Vagina (tissue), 2 donors: ENCODE data around the gene FABP2. TPM values are rescaled to one million over a fixed set of nuclear protein-coding genes. Genes with fewer than 3 reads are reported as not detected.
"Not testable (repeated sequence)": the region's sequence is repeated elsewhere in the genome, so short reads cannot be mapped to it uniquely, and the experiment has no call there.

ENCODE experiments used
- DNase-seq, 2 donors: peaks; one replicate each; pipeline ENCODE4 v3.0.0-alpha.2; 2017; ENCODE audit errors: extremely low spot score in 2 of 2
- H3K27ac ChIP-seq: fragments of 200-600 bp; sonication (generic); one replicate; pipeline ENCODE4 v1.5.1; 2019
- H3K27me3 ChIP-seq: fragments of 200-600 bp; sonication (generic); one replicate; pipeline ENCODE4 v1.5.1; 2019
- H3K36me3 ChIP-seq, 2 donors: fragments of 200-600 bp; sonication (generic); one replicate each; pipeline ENCODE4 v1.5.1; 2017 to 2019
- H3K4me1 ChIP-seq: fragments of 200-600 bp; sonication (generic); one replicate; pipeline ENCODE4 v1.5.1; 2019
- H3K4me3 ChIP-seq, 2 donors: fragments of 200-600 bp; sonication (generic); 1 replicate in 1 of 2; 2 replicates in 1 of 2; pipeline ENCODE4 v1.5.1; 2016 to 2019
- H3K9me3 ChIP-seq: fragments of 200-600 bp; sonication (generic); one replicate; pipeline ENCODE4 v1.5.1; 2019
- POLR2A ChIP-seq, 2 donors: fragments of 450-650 bp; IDR thresholded peaks; one replicate each; pipeline ENCODE4 v1.6.1; 2017; ENCODE audit warnings: antibody characterized with exemption in 2 of 2, mild to moderate bottlenecking in 2 of 2, moderate library complexity in 2 of 2
- POLR2AphosphoS5 ChIP-seq, 2 donors: sonication (generic); formaldehyde crosslinking; IDR thresholded peaks; one replicate each; pipeline ENCODE4 v1.9.0; 2017; ENCODE audit warnings: antibody characterized with exemption in 2 of 2, mild to moderate bottlenecking in 2 of 2, low read depth in 1 of 2; ENCODE audit not compliant: insufficient read depth in 1 of 2
- intact Hi-C: fragments of 100-400 bp; cut with DNase I; formaldehyde crosslinking; loops from one replicate; pipeline ENCODE4 v1.15.1; 2023
- total RNA-seq: library from RNA; depleted of rRNA; stranded (reverse); fragments of >200 nt; gene quantifications from one replicate; pipeline ENCODE4 v1.2.3, GENCODE V29; 2016
- TF ChIP-seq, protein P1 (sequence below), 3 experiments: fragments of 450-650 bp in 2 of 3; fragments of 200-600 bp in 1 of 3; sonication (generic) in 1 of 3; IDR thresholded peaks; one replicate each; pipeline ENCODE4 v1.5.1; 2017 to 2019; ENCODE audit warnings: antibody characterized with exemption in 3 of 3, mild to moderate bottlenecking in 2 of 3, moderate library complexity in 2 of 3

Gene FABP2
- total RNA-seq, 1 donor from 2014 or later = not detected

DNA sequence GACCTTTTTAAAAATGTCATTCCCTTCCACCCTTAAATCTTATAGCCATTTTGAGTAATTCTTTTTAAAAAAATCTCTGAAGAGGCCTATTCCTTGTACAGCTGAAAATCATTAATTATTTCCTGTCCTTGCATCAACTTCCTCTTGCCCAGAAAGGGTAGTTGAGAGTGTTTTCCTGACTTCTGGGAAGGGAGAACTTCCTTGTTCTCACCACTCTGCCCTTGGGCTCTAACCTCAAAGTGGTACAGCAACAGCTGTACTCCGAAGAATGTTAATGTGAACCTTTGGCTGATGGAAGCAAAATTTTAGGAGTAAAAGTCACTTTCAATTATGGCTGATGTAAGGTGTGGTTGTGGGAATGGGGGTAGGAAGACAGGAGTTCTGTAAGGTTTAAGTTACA is 15.1 kb upstream of the FABP2 start:
- H3K36me3 ChIP-seq = no peaks in the 10 kb centered on the region
- no peak overlapping the region for H3K27ac ChIP-seq
- no peak overlapping the region for H3K4me3 ChIP-seq
- DNase-seq = no peak
- H3K27me3 ChIP-seq = no peaks in the 10 kb centered on the region
- no peaks in the 10 kb centered on the region for H3K4me1 ChIP-seq
- no peaks in the 10 kb centered on the region for H3K9me3 ChIP-seq
- intact Hi-C loops = no loop called here
- TF ChIP-seq POLR2AphosphoS5 (IDR thresholded peaks at IDR 0.05; ENCODE audit: insufficient read depth in 1 of 2, low read depth in 1 of 2) (no peak), POLR2A (IDR thresholded peaks at IDR 0.05) (no peak)
- TF ChIP-seq, protein P1, sequence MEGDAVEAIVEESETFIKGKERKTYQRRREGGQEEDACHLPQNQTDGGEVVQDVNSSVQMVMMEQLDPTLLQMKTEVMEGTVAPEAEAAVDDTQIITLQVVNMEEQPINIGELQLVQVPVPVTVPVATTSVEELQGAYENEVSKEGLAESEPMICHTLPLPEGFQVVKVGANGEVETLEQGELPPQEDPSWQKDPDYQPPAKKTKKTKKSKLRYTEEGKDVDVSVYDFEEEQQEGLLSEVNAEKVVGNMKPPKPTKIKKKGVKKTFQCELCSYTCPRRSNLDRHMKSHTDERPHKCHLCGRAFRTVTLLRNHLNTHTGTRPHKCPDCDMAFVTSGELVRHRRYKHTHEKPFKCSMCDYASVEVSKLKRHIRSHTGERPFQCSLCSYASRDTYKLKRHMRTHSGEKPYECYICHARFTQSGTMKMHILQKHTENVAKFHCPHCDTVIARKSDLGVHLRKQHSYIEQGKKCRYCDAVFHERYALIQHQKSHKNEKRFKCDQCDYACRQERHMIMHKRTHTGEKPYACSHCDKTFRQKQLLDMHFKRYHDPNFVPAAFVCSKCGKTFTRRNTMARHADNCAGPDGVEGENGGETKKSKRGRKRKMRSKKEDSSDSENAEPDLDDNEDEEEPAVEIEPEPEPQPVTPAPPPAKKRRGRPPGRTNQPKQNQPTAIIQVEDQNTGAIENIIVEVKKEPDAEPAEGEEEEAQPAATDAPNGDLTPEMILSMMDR (IDR thresholded peaks at IDR 0.05) = no peak

DNA sequence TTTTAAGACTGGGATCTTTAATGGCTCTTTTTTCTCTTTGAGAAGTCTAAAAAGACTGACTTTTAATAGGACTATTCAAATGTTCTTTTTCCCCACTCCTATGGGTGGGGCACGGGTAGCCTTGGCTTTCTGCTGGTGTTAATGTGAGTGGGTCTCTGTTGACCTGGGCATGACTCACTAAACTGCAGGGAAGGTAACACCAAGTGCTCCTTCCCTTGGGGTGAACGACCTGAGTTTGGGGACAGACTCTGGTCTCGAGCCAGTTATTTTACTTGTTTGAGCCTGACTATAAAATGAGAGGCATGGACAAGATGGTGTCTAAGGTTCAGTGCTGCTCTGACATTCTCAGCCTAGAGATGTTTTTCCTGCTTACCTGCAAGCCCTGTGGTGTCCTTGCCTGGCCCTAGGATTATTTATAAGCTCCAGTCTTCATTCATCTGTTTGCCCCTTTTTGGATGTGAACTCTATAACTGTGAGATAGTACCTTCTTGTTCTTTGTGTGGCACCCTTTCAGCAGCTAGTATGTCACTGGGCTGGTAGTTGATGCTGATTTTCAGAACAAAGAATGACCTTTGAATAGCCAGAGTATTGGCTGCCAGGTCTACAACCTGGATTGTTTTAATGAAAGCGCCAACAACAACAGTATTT is 14.5 kb upstream of the FABP2 start:
- H3K4me3 ChIP-seq, H3K9me3 ChIP-seq, H3K27me3 ChIP-seq, H3K27ac ChIP-seq, DNase-seq, H3K4me1 ChIP-seq, H3K36me3 ChIP-seq, intact Hi-C loops: not testable (repeated sequence)

DNA sequence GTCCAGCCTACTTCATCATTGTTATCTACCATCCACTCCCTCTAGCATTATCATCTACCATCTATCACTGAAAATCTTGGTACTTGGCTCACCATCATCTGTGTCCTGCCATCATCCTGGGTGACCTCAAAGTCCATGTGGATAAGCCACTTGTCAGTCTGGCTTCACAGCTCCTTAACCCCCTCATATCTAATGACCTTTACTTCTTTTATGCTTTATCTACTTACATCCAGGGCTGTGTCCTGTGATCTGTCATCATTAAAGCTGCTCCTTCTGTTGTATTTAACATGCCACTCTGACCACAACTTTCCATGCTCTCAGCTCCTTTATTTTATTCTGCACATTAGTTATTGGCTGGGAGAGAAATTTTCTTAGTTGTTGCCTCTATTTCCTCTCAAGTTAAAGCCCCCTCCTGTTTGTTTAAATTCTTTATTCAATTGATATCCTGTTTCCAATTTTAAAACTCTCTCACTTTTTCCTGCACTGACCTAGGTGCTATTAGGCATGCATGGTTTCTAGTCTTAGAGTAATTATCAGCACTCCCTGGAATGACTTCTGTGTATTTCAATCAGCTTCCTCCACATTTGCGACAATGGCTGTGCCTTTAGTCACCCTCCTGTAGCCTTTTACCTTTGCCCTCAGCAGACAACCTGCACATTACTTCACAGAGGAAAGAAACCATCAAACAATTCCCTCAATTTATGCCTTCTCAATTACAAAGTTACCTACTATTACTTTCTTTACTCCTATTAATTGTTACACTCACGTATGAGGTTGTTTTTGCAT is 8.1 kb upstream of the FABP2 start:
- intact Hi-C loops = no loop called here
- TF ChIP-seq, protein P1 (IDR thresholded peaks at IDR 0.05) = no peak
- no peak for TF ChIP-seq POLR2A (IDR thresholded peaks at IDR 0.05)
- TF ChIP-seq POLR2AphosphoS5 (IDR thresholded peaks at IDR 0.05; ENCODE audit: insufficient read depth in 1 of 2, low read depth in 1 of 2) = no peak
- Histone ChIP-seq H3K9me3 (no peaks in the 10 kb centered on the region), H3K36me3 (no peaks in the 10 kb centered on the region), H3K4me1 (no peaks in the 10 kb centered on the region), H3K4me3 (no peak overlapping the region), H3K27me3 (no peaks in the 10 kb centered on the region), H3K27ac (no peak overlapping the region)
- DNase-seq = no peak

DNA sequence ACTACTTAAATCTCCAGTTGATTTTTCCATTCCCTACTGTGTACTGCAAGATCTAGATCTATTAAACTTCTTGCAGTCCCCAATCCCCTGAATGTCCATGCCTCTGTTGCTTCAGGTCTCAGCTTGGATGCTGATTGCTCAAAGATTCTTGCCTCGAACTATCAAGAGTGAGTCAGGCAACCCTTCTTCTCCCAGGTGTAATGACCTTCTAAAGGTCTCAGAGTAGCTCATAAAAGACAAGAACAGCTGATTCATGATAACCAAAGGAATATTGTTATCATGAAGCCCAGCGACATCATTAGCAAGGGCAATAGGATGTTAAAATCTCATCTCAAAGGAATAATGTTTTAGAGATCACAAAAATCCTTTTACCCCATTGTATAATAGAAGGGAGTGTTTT is 6.8 kb upstream of the FABP2 start:
- no peaks in the 10 kb centered on the region for H3K36me3 ChIP-seq
- no peak overlapping the region for H3K4me3 ChIP-seq
- H3K27ac ChIP-seq = no peak overlapping the region
- DNase-seq = no peak
- no peak for TF ChIP-seq POLR2A (IDR thresholded peaks at IDR 0.05)
- TF ChIP-seq POLR2AphosphoS5 (IDR thresholded peaks at IDR 0.05; ENCODE audit: insufficient read depth in 1 of 2, low read depth in 1 of 2) = no peak
- TF ChIP-seq, protein P1 (IDR thresholded peaks at IDR 0.05) = no peak
- H3K4me1 ChIP-seq = no peaks in the 10 kb centered on the region
- no peaks in the 10 kb centered on the region for H3K9me3 ChIP-seq
- no peaks in the 10 kb centered on the region for H3K27me3 ChIP-seq
- intact Hi-C loops = no loop called here

DNA sequence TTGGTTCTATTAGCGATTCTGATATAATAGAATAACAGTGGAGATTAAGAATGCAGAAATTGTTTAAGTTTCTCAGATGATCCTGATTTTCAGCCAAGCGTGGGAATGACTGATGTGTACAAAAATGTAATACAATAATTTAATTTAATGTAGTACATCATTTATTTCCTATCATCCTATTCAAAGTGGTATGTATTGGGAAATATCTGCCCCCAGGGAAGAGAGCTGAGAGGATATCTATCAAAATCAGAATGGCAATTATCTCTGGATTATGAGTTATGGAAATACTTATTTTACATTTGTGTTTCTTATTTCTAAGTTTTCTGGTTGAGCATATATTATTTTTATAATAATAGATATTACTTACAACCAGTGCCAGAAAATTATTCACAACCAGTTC is 3.9 kb downstream of the FABP2 start:
- TF ChIP-seq POLR2A (IDR thresholded peaks at IDR 0.05) = no peak
- TF ChIP-seq, protein P1 (IDR thresholded peaks at IDR 0.05) = no peak
- no peak for TF ChIP-seq POLR2AphosphoS5 (IDR thresholded peaks at IDR 0.05; ENCODE audit: insufficient read depth in 1 of 2, low read depth in 1 of 2)
- Histone ChIP-seq H3K9me3 (no peaks in the 10 kb centered on the region), H3K4me1 (no peaks in the 10 kb centered on the region), H3K27me3 (no peaks in the 10 kb centered on the region), H3K4me3 (no peak overlapping the region), H3K36me3 (no peaks in the 10 kb centered on the region), H3K27ac (no peak overlapping the region)
- intact Hi-C loops = loop anchor here (5.0 to 10.0 kb wide), 2 partner anchors 307 to 739 kb away; partner anchors contain the start of gene PDE5A
- DNase-seq = no peak
